HepG2 (cell line): ENCODE measurements around the gene USF2. TPM values are rescaled to one million over a fixed set of nuclear protein-coding genes. Genes with fewer than 3 reads are reported as not detected.

Source experiments
- ATAC-seq: fragments of 200-7000 bp; cut with Tn5 transposase; 3 replicates; pipeline ENCODE4 v1.9.1; 2020; ENCODE audit warnings: mild to moderate bottlenecking, moderate library complexity
- BruUV-seq: library from RNA; stranded (reverse); fragments of 400-500 nt; replicated peaks from 2 replicates; lab custom pipeline; 2021; lab: Mats Ljungman, UMichigan
- CTCF ChIA-PET: fragments of 300-600 bp; formaldehyde crosslinking; extraction: SDS; loops from one replicate; lab custom pipeline; 2021; ENCODE audit warnings: low total read pairs, inconsistent platforms, low intra/inter-chr PET ratio; lab: Yijun Ruan, JAX
- POLR2A ChIA-PET: fragments of 350-600 bp; sonication (Branson Sonifier 250); formaldehyde crosslinking; loops from one replicate; lab custom pipeline; 2020; ENCODE audit warnings: antibody characterized with exemption, inconsistent platforms; lab: Yijun Ruan, JAX
- DNase-seq: peaks from one replicate; pipeline ENCODE4 v3.0.0-alpha.2; 2015; ENCODE audit warnings: low spot score
- FAIRE-seq: peaks from 3 replicates; lab custom pipeline; 2011; peaks lifted over from hg19 to GRCh38; lab: Jason Lieb, UNC
- H2AFZ ChIP-seq: one replicate; pipeline ENCODE4 v1.6.1; 2011; ENCODE audit warnings: low read length, inconsistent platforms
- H3K27ac ChIP-seq: fragments of 300-600 bp; 3 replicates; pipeline ENCODE4 v1.8.0; 2011; ENCODE audit warnings: mixed run types, mild to moderate bottlenecking, mixed read lengths, low read length, inconsistent platforms; ENCODE audit not compliant: insufficient read depth; ENCODE audit errors: extremely low read length
- H3K27me3 ChIP-seq, 2 experiments: fragments of 200-600 bp in 1 of 2; 2 replicates in 1 of 2; 3 replicates in 1 of 2; pipeline versions ENCODE4 v1.6.0 to v1.8.0; 2011; ENCODE audit warnings: low read length in 2 of 2, mild to moderate bottlenecking in 2 of 2, moderate library complexity in 2 of 2, inconsistent platforms in 1 of 2; ENCODE audit not compliant: insufficient read depth in 2 of 2, control insufficient read depth in 1 of 2
- H3K36me3 ChIP-seq, 2 experiments: fragments of 200-600 bp in 1 of 2; replicated peaks in 1 of 2; 2 replicates in 1 of 2; 3 replicates in 1 of 2; pipeline versions ENCODE4 v1.5.1 to v1.8.0; 2011; ENCODE audit warnings: low read length in 2 of 2, inconsistent platforms in 1 of 2; ENCODE audit not compliant: insufficient read depth in 2 of 2, control insufficient read depth in 1 of 2
- H3K4me1 ChIP-seq: 2 replicates; pipeline ENCODE4 v1.5.1; 2012; ENCODE audit warnings: low read length, inconsistent platforms; ENCODE audit not compliant: insufficient read depth
- H3K4me2 ChIP-seq: 2 replicates; pipeline ENCODE4 v1.6.0; 2011; ENCODE audit warnings: low read depth, low read length, inconsistent platforms
- H3K4me3 ChIP-seq, 3 experiments: fragments of 200-600 bp in 1 of 3; sonication (generic), shearing (Covaris generic) in 1 of 3; replicated peaks in 1 of 3; 2 replicates each; pipeline ENCODE4 v1.5.1; 2011 to 2016; ENCODE audit warnings: low read length in 3 of 3, inconsistent platforms in 2 of 3, low read depth in 2 of 3, mild to moderate bottlenecking in 2 of 3, control low read depth in 1 of 3, mixed read lengths in 1 of 3; ENCODE audit not compliant: insufficient read depth in 1 of 3
- H3K79me2 ChIP-seq: one replicate; pipeline ENCODE4 v1.6.1; 2011; ENCODE audit warnings: low read length, inconsistent platforms; ENCODE audit not compliant: insufficient read depth
- H3K9ac ChIP-seq: 2 replicates; pipeline ENCODE4 v1.6.0; 2011; ENCODE audit warnings: mild to moderate bottlenecking, low read depth, low read length, inconsistent platforms; ENCODE audit not compliant: insufficient read depth
- H3K9me3 ChIP-seq: 2 replicates; pipeline ENCODE4 v1.5.1; 2012; ENCODE audit warnings: mild to moderate bottlenecking, low read length
- H4K20me1 ChIP-seq: 2 replicates; pipeline ENCODE4 v1.6.0; 2011; ENCODE audit warnings: inconsistent platforms, mild to moderate bottlenecking, low read length, moderate library complexity; ENCODE audit not compliant: insufficient read depth
- ATM ChIP-seq: fragments of 450-650 bp; IDR thresholded peaks from 2 replicates; pipeline ENCODE4 v1.7.1; 2017; ENCODE audit warnings: mild to moderate bottlenecking, borderline replicate concordance
- CCDC6 ChIP-seq: sonication (generic); formaldehyde crosslinking; IDR thresholded peaks from 2 replicates; pipeline ENCODE4 v1.8.1; 2022; ENCODE audit warnings: mild to moderate bottlenecking, missing genetic modification reagents, moderate library complexity
- E2F2 ChIP-seq: sonication (generic); formaldehyde crosslinking; IDR thresholded peaks from 2 replicates; pipeline ENCODE4 v1.4.0; 2020; ENCODE audit warnings: missing genetic modification reagents, borderline replicate concordance
- KAT8 ChIP-seq: IDR thresholded peaks from 2 replicates; pipeline ENCODE4 v1.6.1; 2016; ENCODE audit warnings: missing genetic modification reagents, missing compliant biosample characterization
- KLF13 ChIP-seq: sonication (generic); formaldehyde crosslinking; IDR thresholded peaks from 2 replicates; pipeline ENCODE4 v1.4.0; 2020; ENCODE audit warnings: mild to moderate bottlenecking, missing genetic modification reagents
- TGIF2 ChIP-seq: IDR thresholded peaks from 2 replicates; pipeline ENCODE4 v1.6.1; 2016; ENCODE audit warnings: control low read depth, missing compliant biosample characterization
- ZNF124 ChIP-seq: sonication (generic); formaldehyde crosslinking; IDR thresholded peaks from 2 replicates; pipeline ENCODE4 v1.4.0; 2020; ENCODE audit warnings: missing genetic modification reagents
- ZNF678 ChIP-seq: sonication (generic); formaldehyde crosslinking; IDR thresholded peaks from 2 replicates; pipeline ENCODE4 v1.4.0; 2020; ENCODE audit warnings: mild to moderate bottlenecking, missing genetic modification reagents
- ZNF75D ChIP-seq: sonication (generic); formaldehyde crosslinking; IDR thresholded peaks from 2 replicates; pipeline ENCODE4 v1.8.1; 2023; ENCODE audit warnings: missing genetic modification reagents, mild to moderate bottlenecking, borderline replicate concordance
- WGBS: methylation state at CpG from one replicate; pipeline ENCODE4 v1.1.6; 2017; ENCODE audit warnings: low lambda C conversion rate; 5-methylcytosine and 5-hydroxymethylcytosine counted together
- in situ Hi-C: cut with HindIII; loops from 2 replicates; pipeline ENCODE4 v1.10.0; 2017; ENCODE audit warnings: low pct_unique_long_range_greater_than_20kb; ENCODE audit not compliant: extremely low pct_ligation_motif_present
- intact Hi-C: fragments of 100-400 bp; cut with micrococcal nuclease; formaldehyde crosslinking; loops from one replicate; pipeline ENCODE4 v1.10.0; 2022; ENCODE audit not compliant: unreplicated experiment
- polyA plus RNA-seq, 8 experiments: library from polyadenylated mRNA; depleted of rRNA in 3 of 8; stranded (reverse) in 7 of 8; unstranded in 1 of 8; fragments of >200 nt; fragmentation: Illumina TruSeq in 4 of 8; extraction: Trizol in 4 of 8; gene quantifications; 2 replicates each; pipeline versions ENCODE4 v1.2.1 to v1.2.3, GENCODE V29; 2011 to 2016; ENCODE audit warnings: low read depth in 4 of 8, missing spikeins in 1 of 8, mixed read lengths in 1 of 8; ENCODE audit not compliant: insufficient read depth in 1 of 8
- total RNA-seq, 5 experiments: library from RNA; depleted of rRNA; stranded (reverse); fragments of >200 nt; fragmentation: Illumina TruSeq; extraction: Trizol; gene quantifications; 2 replicates each; pipeline ENCODE4 v1.2.3, GENCODE V29; 2016; ENCODE audit warnings: low read depth in 1 of 5
- TF ChIP-seq, protein P1 (sequence below): sonication (generic); formaldehyde crosslinking; IDR thresholded peaks from 2 replicates; pipeline ENCODE4 v1.8.1; 2023; ENCODE audit warnings: missing genetic modification reagents, inconsistent platforms, borderline replicate concordance
- TF ChIP-seq, protein P2 (sequence below): sonication (generic); formaldehyde crosslinking; IDR thresholded peaks from 2 replicates; pipeline ENCODE4 v1.4.0; 2020; ENCODE audit warnings: missing genetic modification reagents, borderline replicate concordance

USF2 gene
- total and polyA plus RNA-seq, 2 of the 13 experiments (the other 11 are each of a cell fraction or from before 2014, with no cell fraction given), result 54.9 to 106 TPM

GRCh38 chr19:35240327-35240726, 28.4 kb upstream of the USF2 start:
- Histone ChIP-seq H3K4me1 (no peaks in the 10 kb centered on the region), H3K4me2 (no peak overlapping the region), H3K79me2 (no peaks in the 10 kb centered on the region), H3K36me3 (no peaks in the 10 kb centered on the region), H3K9ac (no peak overlapping the region), H3K27ac (no peak overlapping the region), H4K20me1 (no peaks in the 10 kb centered on the region), H3K9me3 (no peaks in the 10 kb centered on the region), H3K4me3 (no peak overlapping the region), H3K27me3 (no peaks in the 10 kb centered on the region), H2AFZ (no peak overlapping the region)
- ChIA-PET CTCF (no interaction called here), POLR2A (no interaction called here)
- in situ Hi-C loops (no loop called here), intact Hi-C loops (loop anchor here (10.0 kb wide), 1 partner anchor 254 kb away; the partner anchor contains the start of gene KRTDAP)
- DNase-seq, result no peak
- no TSS peak for BruUV-seq
- ATAC-seq, result no peak
- TF ChIP-seq CCDC6 (no peak), KLF13 (CRISPR knock-in tag) (no peak), ZNF124 (CRISPR knock-in tag) (no peak), TGIF2 (no peak), E2F2 (CRISPR knock-in tag) (no peak), ZNF678 (CRISPR knock-in tag) (no peak), KAT8 (CRISPR knock-in tag) (no peak), ATM (no peak), ZNF75D (CRISPR knock-in tag) (no peak)
- TF ChIP-seq, protein P1, sequence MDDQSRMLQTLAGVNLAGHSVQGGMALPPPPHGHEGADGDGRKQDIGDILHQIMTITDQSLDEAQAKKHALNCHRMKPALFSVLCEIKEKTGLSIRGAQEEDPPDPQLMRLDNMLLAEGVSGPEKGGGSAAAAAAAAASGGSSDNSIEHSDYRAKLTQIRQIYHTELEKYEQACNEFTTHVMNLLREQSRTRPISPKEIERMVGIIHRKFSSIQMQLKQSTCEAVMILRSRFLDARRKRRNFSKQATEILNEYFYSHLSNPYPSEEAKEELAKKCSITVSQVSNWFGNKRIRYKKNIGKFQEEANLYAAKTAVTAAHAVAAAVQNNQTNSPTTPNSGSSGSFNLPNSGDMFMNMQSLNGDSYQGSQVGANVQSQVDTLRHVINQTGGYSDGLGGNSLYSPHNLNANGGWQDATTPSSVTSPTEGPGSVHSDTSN (CRISPR knock-in tag), result no peak
- TF ChIP-seq, protein P2, sequence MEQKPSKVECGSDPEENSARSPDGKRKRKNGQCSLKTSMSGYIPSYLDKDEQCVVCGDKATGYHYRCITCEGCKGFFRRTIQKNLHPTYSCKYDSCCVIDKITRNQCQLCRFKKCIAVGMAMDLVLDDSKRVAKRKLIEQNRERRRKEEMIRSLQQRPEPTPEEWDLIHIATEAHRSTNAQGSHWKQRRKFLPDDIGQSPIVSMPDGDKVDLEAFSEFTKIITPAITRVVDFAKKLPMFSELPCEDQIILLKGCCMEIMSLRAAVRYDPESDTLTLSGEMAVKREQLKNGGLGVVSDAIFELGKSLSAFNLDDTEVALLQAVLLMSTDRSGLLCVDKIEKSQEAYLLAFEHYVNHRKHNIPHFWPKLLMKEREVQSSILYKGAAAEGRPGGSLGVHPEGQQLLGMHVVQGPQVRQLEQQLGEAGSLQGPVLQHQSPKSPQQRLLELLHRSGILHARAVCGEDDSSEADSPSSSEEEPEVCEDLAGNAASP, result no peak
- WGBS, result 0% methylated on average over 1 of the region's 1 CpG
- no peak for FAIRE-seq
